HepG2 (cell line): ENCODE measurements around the gene PLXDC2. TPM values are rescaled to one million over a fixed set of nuclear protein-coding genes. Genes with fewer than 3 reads are reported as not detected.

Experiments used
- ATAC-seq: fragments of 200-7000 bp; cut with Tn5 transposase; 3 replicates; pipeline ENCODE4 v1.9.1; 2020; ENCODE audit warnings: mild to moderate bottlenecking, moderate library complexity
- BruUV-seq: library from RNA; stranded (reverse); fragments of 400-500 nt; replicated peaks from 2 replicates; lab custom pipeline; 2021; lab: Mats Ljungman, UMichigan
- CTCF ChIA-PET: fragments of 300-600 bp; formaldehyde crosslinking; extraction: SDS; loops from one replicate; lab custom pipeline; 2021; ENCODE audit warnings: low total read pairs, inconsistent platforms, low intra/inter-chr PET ratio; lab: Yijun Ruan, JAX
- POLR2A ChIA-PET: fragments of 350-600 bp; sonication (Branson Sonifier 250); formaldehyde crosslinking; loops from one replicate; lab custom pipeline; 2020; ENCODE audit warnings: antibody characterized with exemption, inconsistent platforms; lab: Yijun Ruan, JAX
- DNase-seq: peaks from one replicate; pipeline ENCODE4 v3.0.0-alpha.2; 2015; ENCODE audit warnings: low spot score
- FAIRE-seq: peaks from 3 replicates; lab custom pipeline; 2011; peaks lifted over from hg19 to GRCh38; lab: Jason Lieb, UNC
- H2AFZ ChIP-seq: one replicate; pipeline ENCODE4 v1.6.1; 2011; ENCODE audit warnings: low read length, inconsistent platforms
- H3K27ac ChIP-seq: fragments of 300-600 bp; 3 replicates; pipeline ENCODE4 v1.8.0; 2011; ENCODE audit warnings: mixed run types, mild to moderate bottlenecking, mixed read lengths, low read length, inconsistent platforms; ENCODE audit not compliant: insufficient read depth; ENCODE audit errors: extremely low read length
- H3K27me3 ChIP-seq, 2 experiments: fragments of 200-600 bp in 1 of 2; 2 replicates in 1 of 2; 3 replicates in 1 of 2; pipeline versions ENCODE4 v1.6.0 to v1.8.0; 2011; ENCODE audit warnings: low read length in 2 of 2, mild to moderate bottlenecking in 2 of 2, moderate library complexity in 2 of 2, inconsistent platforms in 1 of 2; ENCODE audit not compliant: insufficient read depth in 2 of 2, control insufficient read depth in 1 of 2
- H3K36me3 ChIP-seq, 2 experiments: fragments of 200-600 bp in 1 of 2; replicated peaks in 1 of 2; 2 replicates in 1 of 2; 3 replicates in 1 of 2; pipeline versions ENCODE4 v1.5.1 to v1.8.0; 2011; ENCODE audit warnings: low read length in 2 of 2, inconsistent platforms in 1 of 2; ENCODE audit not compliant: insufficient read depth in 2 of 2, control insufficient read depth in 1 of 2
- H3K4me1 ChIP-seq: 2 replicates; pipeline ENCODE4 v1.5.1; 2012; ENCODE audit warnings: low read length, inconsistent platforms; ENCODE audit not compliant: insufficient read depth
- H3K4me2 ChIP-seq: 2 replicates; pipeline ENCODE4 v1.6.0; 2011; ENCODE audit warnings: low read depth, low read length, inconsistent platforms
- H3K4me3 ChIP-seq, 3 experiments: fragments of 200-600 bp in 1 of 3; sonication (generic), shearing (Covaris generic) in 1 of 3; replicated peaks in 1 of 3; 2 replicates each; pipeline ENCODE4 v1.5.1; 2011 to 2016; ENCODE audit warnings: low read length in 3 of 3, inconsistent platforms in 2 of 3, low read depth in 2 of 3, mild to moderate bottlenecking in 2 of 3, control low read depth in 1 of 3, mixed read lengths in 1 of 3; ENCODE audit not compliant: insufficient read depth in 1 of 3
- H3K79me2 ChIP-seq: one replicate; pipeline ENCODE4 v1.6.1; 2011; ENCODE audit warnings: low read length, inconsistent platforms; ENCODE audit not compliant: insufficient read depth
- H3K9ac ChIP-seq: 2 replicates; pipeline ENCODE4 v1.6.0; 2011; ENCODE audit warnings: mild to moderate bottlenecking, low read depth, low read length, inconsistent platforms; ENCODE audit not compliant: insufficient read depth
- H3K9me3 ChIP-seq: 2 replicates; pipeline ENCODE4 v1.5.1; 2012; ENCODE audit warnings: mild to moderate bottlenecking, low read length
- H4K20me1 ChIP-seq: 2 replicates; pipeline ENCODE4 v1.6.0; 2011; ENCODE audit warnings: inconsistent platforms, mild to moderate bottlenecking, low read length, moderate library complexity; ENCODE audit not compliant: insufficient read depth
- KAT7 ChIP-seq: IDR thresholded peaks from 2 replicates; pipeline ENCODE4 v1.6.1; 2018; ENCODE audit warnings: borderline replicate concordance, missing compliant biosample characterization
- PITX1 ChIP-seq: sonication (generic); formaldehyde crosslinking; IDR thresholded peaks from 2 replicates; pipeline ENCODE4 v1.5.1; 2020; ENCODE audit warnings: mild to moderate bottlenecking, missing genetic modification reagents
- TCF7 ChIP-seq: sonication (generic); IDR thresholded peaks from 2 replicates; pipeline ENCODE4 v1.6.1; 2016; ENCODE audit warnings: antibody characterized with exemption, low read depth
- TEAD2 ChIP-seq: sonication (generic); formaldehyde crosslinking; IDR thresholded peaks from 2 replicates; pipeline ENCODE4 v1.9.0; 2021; ENCODE audit warnings: missing genetic modification reagents
- TOE1 ChIP-seq: sonication (generic); formaldehyde crosslinking; IDR thresholded peaks from 2 replicates; pipeline ENCODE4 v1.4.0; 2020; ENCODE audit warnings: mild to moderate bottlenecking, missing genetic modification reagents
- ZFP82 ChIP-seq: sonication (generic); formaldehyde crosslinking; IDR thresholded peaks from 2 replicates; pipeline ENCODE4 v1.5.1; 2020; ENCODE audit warnings: mild to moderate bottlenecking, missing genetic modification reagents, borderline replicate concordance
- ZNF34 ChIP-seq: sonication (generic); formaldehyde crosslinking; IDR thresholded peaks from 2 replicates; pipeline ENCODE4 v1.4.0; 2020; ENCODE audit warnings: mild to moderate bottlenecking, missing genetic modification reagents, borderline replicate concordance
- ZNF367 ChIP-seq: sonication (generic); formaldehyde crosslinking; IDR thresholded peaks from 2 replicates; pipeline ENCODE4 v1.4.0; 2020; ENCODE audit warnings: missing genetic modification reagents, borderline replicate concordance
- ZNF605 ChIP-seq: sonication (generic); formaldehyde crosslinking; IDR thresholded peaks from 2 replicates; pipeline ENCODE4 v1.8.0; 2022; ENCODE audit warnings: mild to moderate bottlenecking, missing genetic modification reagents
- ZNF775 ChIP-seq: sonication (generic); formaldehyde crosslinking; IDR thresholded peaks from 2 replicates; pipeline ENCODE4 v1.4.0; 2020; ENCODE audit warnings: missing genetic modification reagents, mild to moderate bottlenecking, moderate library complexity, borderline replicate concordance
- WGBS: methylation state at CpG from one replicate; pipeline ENCODE4 v1.1.6; 2017; ENCODE audit warnings: low lambda C conversion rate; 5-methylcytosine and 5-hydroxymethylcytosine counted together
- in situ Hi-C: cut with HindIII; loops from 2 replicates; pipeline ENCODE4 v1.10.0; 2017; ENCODE audit warnings: low pct_unique_long_range_greater_than_20kb; ENCODE audit not compliant: extremely low pct_ligation_motif_present
- intact Hi-C: fragments of 100-400 bp; cut with micrococcal nuclease; formaldehyde crosslinking; loops from one replicate; pipeline ENCODE4 v1.10.0; 2022; ENCODE audit not compliant: unreplicated experiment
- polyA plus RNA-seq, 8 experiments: library from polyadenylated mRNA; depleted of rRNA in 3 of 8; stranded (reverse) in 7 of 8; unstranded in 1 of 8; fragments of >200 nt; fragmentation: Illumina TruSeq in 4 of 8; extraction: Trizol in 4 of 8; gene quantifications; 2 replicates each; pipeline versions ENCODE4 v1.2.1 to v1.2.3, GENCODE V29; 2011 to 2016; ENCODE audit warnings: low read depth in 4 of 8, missing spikeins in 1 of 8, mixed read lengths in 1 of 8; ENCODE audit not compliant: insufficient read depth in 1 of 8
- total RNA-seq, 5 experiments: library from RNA; depleted of rRNA; stranded (reverse); fragments of >200 nt; fragmentation: Illumina TruSeq; extraction: Trizol; gene quantifications; 2 replicates each; pipeline ENCODE4 v1.2.3, GENCODE V29; 2016; ENCODE audit warnings: low read depth in 1 of 5
- TF ChIP-seq, protein P1 (sequence below): IDR thresholded peaks from 2 replicates; pipeline ENCODE4 v1.6.1; 2012; ENCODE audit warnings: inconsistent platforms
- TF ChIP-seq, protein P2 (sequence below): sonication (generic); formaldehyde crosslinking; IDR thresholded peaks from 2 replicates; pipeline ENCODE4 v1.8.1; 2022; ENCODE audit warnings: low read depth, mild to moderate bottlenecking, missing genetic modification reagents

The PLXDC2 gene
- total and polyA plus RNA-seq, 2 of the 13 experiments (the other 11 are each of a cell fraction or from before 2014, with no cell fraction given) = 2.1 to 2.4 TPM

DNA sequence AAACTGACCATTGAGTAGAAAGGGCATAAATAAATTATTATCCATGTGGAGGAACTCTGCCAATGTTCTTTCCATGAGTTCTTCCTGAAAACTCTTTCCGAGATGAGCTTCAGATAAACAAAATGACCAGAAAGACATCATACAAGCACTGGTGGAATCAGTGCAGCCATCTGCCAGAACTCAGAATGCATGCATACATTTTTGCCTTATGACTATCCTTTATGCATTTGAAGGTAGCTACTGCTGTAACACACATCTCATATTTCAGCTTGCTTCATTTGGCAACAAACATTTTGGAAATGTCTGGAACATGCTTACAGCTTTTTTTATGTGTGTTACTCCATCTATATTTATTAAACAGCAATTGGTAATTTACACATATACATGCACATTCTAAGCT lies 448.9 kb downstream of the PLXDC2 start:
- POLR2A ChIA-PET = no interaction called here
- no peak overlapping the region for H3K4me2 ChIP-seq
- H3K9me3 ChIP-seq = peaks cover 35% of the 10 kb centered on the region
- H3K36me3 ChIP-seq = no peaks in the 10 kb centered on the region
- H3K27me3 ChIP-seq = no peaks in the 10 kb centered on the region
- DNase-seq (no peak), FAIRE-seq (no peak)
- no peak overlapping the region for H3K9ac ChIP-seq
- no peaks in the 10 kb centered on the region for H3K4me1 ChIP-seq
- WGBS = 50% methylated on average over 1 of the region's 1 CpG
- H3K79me2 ChIP-seq = no peaks in the 10 kb centered on the region
- intact Hi-C loops = no loop called here
- H2AFZ ChIP-seq = no peak overlapping the region
- BruUV-seq = no TSS peak
- CTCF ChIA-PET = no interaction called here
- H3K27ac ChIP-seq = no peak overlapping the region
- H3K4me3 ChIP-seq = no peak overlapping the region
- no peaks in the 10 kb centered on the region for H4K20me1 ChIP-seq
- TF ChIP-seq ZNF367 (CRISPR knock-in tag) = no peak
- TF ChIP-seq TOE1 (CRISPR knock-in tag) = no peak
- TF ChIP-seq KAT7 (CRISPR knock-in tag) = no peak
- no peak for TF ChIP-seq ZNF775 (CRISPR knock-in tag)
- TF ChIP-seq, protein P1, sequence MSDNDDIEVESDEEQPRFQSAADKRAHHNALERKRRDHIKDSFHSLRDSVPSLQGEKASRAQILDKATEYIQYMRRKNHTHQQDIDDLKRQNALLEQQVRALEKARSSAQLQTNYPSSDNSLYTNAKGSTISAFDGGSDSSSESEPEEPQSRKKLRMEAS = no peak
- TF ChIP-seq, all 625 proteins: peak for 0
- in situ Hi-C loops = no loop called here
- no peak for ATAC-seq

DNA sequence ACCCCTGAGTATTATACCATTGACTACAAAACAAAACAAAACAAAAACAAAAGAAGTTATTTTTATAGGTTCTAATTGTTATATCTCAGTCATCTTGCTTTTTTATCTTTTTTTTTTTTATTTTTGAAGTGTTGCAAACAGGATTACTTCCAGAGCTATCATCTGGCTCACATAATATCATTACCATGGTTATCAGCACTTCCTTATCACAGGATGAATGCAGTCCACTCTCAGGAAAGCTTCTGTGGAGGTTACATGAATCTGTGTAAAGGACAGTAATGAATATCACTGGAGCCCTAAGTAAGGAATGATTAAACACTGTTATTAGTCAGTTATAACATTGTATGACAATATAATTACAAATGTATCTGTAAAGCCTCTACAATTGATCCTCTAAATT lies 451.5 kb downstream of the PLXDC2 start:
- Histone ChIP-seq H2AFZ (no peak overlapping the region), H3K9ac (no peak overlapping the region), H4K20me1 (no peaks in the 10 kb centered on the region), H3K79me2 (no peaks in the 10 kb centered on the region), H3K4me3 (no peak overlapping the region), H3K4me1 (no peaks in the 10 kb centered on the region), H3K4me2 (no peak overlapping the region), H3K27me3 (no peaks in the 10 kb centered on the region), H3K27ac (no peak overlapping the region), H3K36me3 (no peaks in the 10 kb centered on the region), H3K9me3 (peaks cover 13% of the 10 kb centered on the region; the same call in 1 of the 2 replicates)
- ATAC-seq (no peak), DNase-seq (no peak), FAIRE-seq (no peak)
- ChIA-PET POLR2A (no interaction called here), CTCF (no interaction called here)
- intact Hi-C loops (no loop called here), in situ Hi-C loops (no loop called here)
- BruUV-seq = no TSS peak
- no peak for TF ChIP-seq TEAD2
- TF ChIP-seq ZNF34 (CRISPR knock-in tag) = no peak
- no peak for TF ChIP-seq ZNF605 (CRISPR knock-in tag)
- TF ChIP-seq, protein P2, sequence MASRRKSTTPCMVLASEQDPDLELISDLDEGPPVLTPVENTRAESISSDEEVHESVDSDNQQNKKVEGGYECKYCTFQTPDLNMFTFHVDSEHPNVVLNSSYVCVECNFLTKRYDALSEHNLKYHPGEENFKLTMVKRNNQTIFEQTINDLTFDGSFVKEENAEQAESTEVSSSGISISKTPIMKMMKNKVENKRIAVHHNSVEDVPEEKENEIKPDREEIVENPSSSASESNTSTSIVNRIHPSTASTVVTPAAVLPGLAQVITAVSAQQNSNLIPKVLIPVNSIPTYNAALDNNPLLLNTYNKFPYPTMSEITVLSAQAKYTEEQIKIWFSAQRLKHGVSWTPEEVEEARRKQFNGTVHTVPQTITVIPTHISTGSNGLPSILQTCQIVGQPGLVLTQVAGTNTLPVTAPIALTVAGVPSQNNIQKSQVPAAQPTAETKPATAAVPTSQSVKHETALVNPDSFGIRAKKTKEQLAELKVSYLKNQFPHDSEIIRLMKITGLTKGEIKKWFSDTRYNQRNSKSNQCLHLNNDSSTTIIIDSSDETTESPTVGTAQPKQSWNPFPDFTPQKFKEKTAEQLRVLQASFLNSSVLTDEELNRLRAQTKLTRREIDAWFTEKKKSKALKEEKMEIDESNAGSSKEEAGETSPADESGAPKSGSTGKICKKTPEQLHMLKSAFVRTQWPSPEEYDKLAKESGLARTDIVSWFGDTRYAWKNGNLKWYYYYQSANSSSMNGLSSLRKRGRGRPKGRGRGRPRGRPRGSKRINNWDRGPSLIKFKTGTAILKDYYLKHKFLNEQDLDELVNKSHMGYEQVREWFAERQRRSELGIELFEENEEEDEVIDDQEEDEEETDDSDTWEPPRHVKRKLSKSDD (CRISPR knock-in tag) = no peak
- no peak for TF ChIP-seq ZFP82 (CRISPR knock-in tag)
- no peak for TF ChIP-seq TCF7
- no peak for TF ChIP-seq PITX1 (CRISPR knock-in tag)
